Tibial nerve (tissue), 3 donors: ENCODE measurements around the gene KDM2A.
"Not testable (repeated sequence)": the region's sequence is repeated elsewhere in the genome, so short reads cannot be mapped to it uniquely, and the experiment has no call there.

ENCODE experiments used
- CTCF ChIP-seq, 5 experiments: fragments of 200-600 bp in 3 of 5; fragments of 450-650 bp in 2 of 5; sonication (generic) in 3 of 5; IDR thresholded peaks; one replicate each; pipeline ENCODE4 v1.5.1; 2016 to 2019; ENCODE audit warnings: antibody characterized with exemption in 5 of 5, mild to moderate bottlenecking in 3 of 5, moderate library complexity in 2 of 5
- POLR2A ChIP-seq, 2 donors: fragments of 450-650 bp; IDR thresholded peaks; one replicate each; pipeline ENCODE4 v1.6.1; 2017; ENCODE audit warnings: antibody characterized with exemption in 2 of 2, mild to moderate bottlenecking in 2 of 2, moderate library complexity in 2 of 2

- TF ChIP-seq CTCF, POLR2A (IDR thresholded peaks at IDR 0.05): not testable (repeated sequence)
Observed at GRCh38 chr11:67234571-67234970, 115.5 kb downstream of the KDM2A start.
